HEK293 (cell line): Measurements from ENCODE around the gene PDGFA.

ENCODE experiments used
- CTCF ChIA-PET: fragments of 350-600 bp; formaldehyde crosslinking; extraction: SDS; loops from one replicate; lab custom pipeline; 2021; ENCODE audit warnings: antibody characterized with exemption; lab: Yijun Ruan, JAX
- POLR2A ChIA-PET: fragments of 300-600 bp; formaldehyde crosslinking; extraction: SDS; loops from one replicate; lab custom pipeline; 2020; ENCODE audit warnings: antibody characterized with exemption, inconsistent platforms; lab: Yijun Ruan, JAX
- H3K27ac ChIP-seq: fragments of 200-500 bp; sonication (Bioruptor generic); 2 replicates; pipeline ENCODE4 v1.5.1; 2014; ENCODE audit warnings: low read depth, low read length, control low read depth, inconsistent platforms; ENCODE audit errors: extremely low read depth
- H3K36me3 ChIP-seq, 2 experiments: fragments of 200-500 bp in 1 of 2; sonication (Bioruptor generic) in 1 of 2; 1 replicate in 1 of 2; 2 replicates in 1 of 2; pipeline ENCODE4 v1.5.1; 2014 to 2017; ENCODE audit warnings: inconsistent platforms in 2 of 2, low read length in 2 of 2; ENCODE audit not compliant: control insufficient read depth in 2 of 2, insufficient read depth in 1 of 2
- H3K4me1 ChIP-seq: fragments of 200-500 bp; sonication (Bioruptor generic); 2 replicates; pipeline ENCODE4 v1.5.1; 2014; ENCODE audit warnings: mild to moderate bottlenecking, low read length, inconsistent platforms; ENCODE audit not compliant: control insufficient read depth, insufficient read depth
- H3K4me3 ChIP-seq: 2 replicates; pipeline ENCODE4 v1.5.1; 2011; ENCODE audit warnings: low read depth, mild to moderate bottlenecking, control low read depth, low read length, moderate library complexity
- H3K9me3 ChIP-seq: fragments of 200-500 bp; sonication (Bioruptor generic); 2 replicates; pipeline ENCODE4 v1.5.1; 2014; ENCODE audit warnings: low read depth, low read length, inconsistent platforms; ENCODE audit not compliant: control insufficient read depth, insufficient read depth
- ATF2 ChIP-seq: fragments of 450-650 bp; formaldehyde crosslinking; IDR thresholded peaks from 2 replicates; pipeline ENCODE4 v1.5.1; 2016; ENCODE audit warnings: missing biosample characterization, missing genetic modification characterization, low read depth
- BCL11B ChIP-seq: fragments of 450-650 bp; formaldehyde crosslinking; IDR thresholded peaks from 2 replicates; pipeline ENCODE4 v1.5.1; 2016; ENCODE audit warnings: low read depth, missing biosample characterization, missing genetic modification characterization
- GLI4 ChIP-seq: fragments of 450-650 bp; formaldehyde crosslinking; IDR thresholded peaks from 2 replicates; pipeline ENCODE4 v1.5.1; 2016; ENCODE audit warnings: missing biosample characterization, missing genetic modification characterization
- HOXC10 ChIP-seq: sonication (generic); formaldehyde crosslinking; IDR thresholded peaks from 2 replicates; pipeline ENCODE4 v1.8.1; 2023; ENCODE audit warnings: mild to moderate bottlenecking, missing genetic modification reagents
- KLF16 ChIP-seq: fragments of 450-650 bp; formaldehyde crosslinking; IDR thresholded peaks from 2 replicates; pipeline ENCODE4 v1.5.1; 2017; ENCODE audit warnings: missing biosample characterization, missing genetic modification characterization
- REST ChIP-seq: fragments of 450-650 bp; formaldehyde crosslinking; IDR thresholded peaks from 2 replicates; pipeline ENCODE4 v1.5.1; 2016; ENCODE audit warnings: missing biosample characterization, missing genetic modification characterization
- TCF7L2 ChIP-seq: IDR thresholded peaks from 2 replicates; pipeline ENCODE4 v1.6.1; 2011; ENCODE audit warnings: low read depth, mild to moderate bottlenecking, inconsistent platforms, low read length, moderate library complexity, borderline replicate concordance
- TRIM28 ChIP-seq: IDR thresholded peaks from 2 replicates; pipeline ENCODE4 v1.6.1; 2011; ENCODE audit warnings: low read length, control low read depth, borderline replicate concordance
- YY2 ChIP-seq: fragments of 450-650 bp; formaldehyde crosslinking; IDR thresholded peaks from 2 replicates; pipeline ENCODE4 v1.5.1; 2016; ENCODE audit warnings: missing biosample characterization, missing genetic modification characterization
- ZBTB44 ChIP-seq: fragments of 450-650 bp; IDR thresholded peaks from 2 replicates; pipeline ENCODE4 v1.5.1; 2018; ENCODE audit warnings: missing biosample characterization, mild to moderate bottlenecking, missing genetic modification characterization
- ZNF16 ChIP-seq: fragments of 450-650 bp; formaldehyde crosslinking; IDR thresholded peaks from 2 replicates; pipeline ENCODE4 v1.5.1; 2016; ENCODE audit warnings: low read depth, missing biosample characterization, missing genetic modification characterization
- ZNF19 ChIP-seq: fragments of 450-650 bp; formaldehyde crosslinking; IDR thresholded peaks from 2 replicates; pipeline ENCODE4; 2016; ENCODE audit warnings: missing biosample characterization, missing genetic modification characterization, low read depth
- ZNF280D ChIP-seq: fragments of 450-650 bp; formaldehyde crosslinking; IDR thresholded peaks from 2 replicates; pipeline ENCODE4 v1.5.1; 2016; ENCODE audit warnings: missing biosample characterization, missing genetic modification characterization
- ZNF350 ChIP-seq: fragments of 450-650 bp; formaldehyde crosslinking; IDR thresholded peaks from 2 replicates; pipeline ENCODE4 v1.5.0; 2017; ENCODE audit warnings: missing biosample characterization, mild to moderate bottlenecking, missing genetic modification characterization
- ZNF404 ChIP-seq: fragments of 450-650 bp; formaldehyde crosslinking; IDR thresholded peaks from 2 replicates; pipeline ENCODE4 v1.5.1; 2017; ENCODE audit warnings: missing biosample characterization, missing genetic modification characterization
- ZNF521 ChIP-seq: fragments of 450-650 bp; formaldehyde crosslinking; IDR thresholded peaks from 2 replicates; pipeline ENCODE4 v1.5.1; 2017; ENCODE audit warnings: missing biosample characterization, mild to moderate bottlenecking, missing genetic modification characterization
- ZNF585B ChIP-seq: fragments of 450-650 bp; formaldehyde crosslinking; IDR thresholded peaks from 2 replicates; pipeline ENCODE4 v1.5.1; 2016; ENCODE audit warnings: missing biosample characterization, missing genetic modification characterization
- ZNF677 ChIP-seq: fragments of 450-650 bp; IDR thresholded peaks from 2 replicates; pipeline ENCODE4 v1.5.0; 2018; ENCODE audit warnings: missing biosample characterization, mild to moderate bottlenecking, missing genetic modification characterization, moderate library complexity
- ZNF704 ChIP-seq: fragments of 450-650 bp; formaldehyde crosslinking; IDR thresholded peaks from 2 replicates; pipeline ENCODE4 v1.5.1; 2016; ENCODE audit warnings: missing biosample characterization, missing genetic modification characterization
- ZNF830 ChIP-seq: fragments of 450-650 bp; IDR thresholded peaks from 2 replicates; pipeline ENCODE4 v1.5.0; 2018; ENCODE audit warnings: missing biosample characterization, missing genetic modification characterization, low read depth, mild to moderate bottlenecking, moderate library complexity

PDGFA gene

GRCh38 chr7:542131-542712 lies 22.6 kb upstream of the PDGFA start (continued):
- TF ChIP-seq REST, result no peak
- TF ChIP-seq ZNF16 (tag by site-specific recombination), result no peak
- no peak for TF ChIP-seq ZNF521 (tag by site-specific recombination)
- no peak for TF ChIP-seq YY2
- no peak for TF ChIP-seq ZBTB44 (tag by site-specific recombination)
- TF ChIP-seq ZNF350 (tag by site-specific recombination), result no peak
- no peak for TF ChIP-seq ZNF404
- TF ChIP-seq, all 188 proteins: peak for 0

GRCh38 chr7:541661-542060 lies 22.0 kb upstream of the PDGFA start:
- CTCF ChIA-PET, result interaction anchor here (1.6 kb wide), 1 partner anchor 9 kb away, joined by 5 read pairs; no protein-coding TSS in a partner anchor
- H3K36me3 ChIP-seq, result no peaks in the 10 kb centered on the region
- H3K4me1 ChIP-seq, result no peaks in the 10 kb centered on the region
- POLR2A ChIA-PET, result no interaction called here
- TF ChIP-seq TRIM28 (no peak), KLF16 (tag by site-specific recombination) (no peak), ZNF677 (tag by site-specific recombination) (no peak), HOXC10 (no peak), ZNF19 (tag by site-specific recombination) (no peak), BCL11B (tag by site-specific recombination) (no peak), ZNF585B (tag by site-specific recombination) (no peak), ATF2 (tag by site-specific recombination) (no peak), ZNF704 (tag by site-specific recombination) (no peak), TCF7L2 (no peak), ZNF280D (tag by site-specific recombination) (no peak), GLI4 (tag by site-specific recombination) (no peak), ZNF830 (tag by site-specific recombination) (no peak)
- H3K27ac ChIP-seq, result no peak overlapping the region
- H3K4me3 ChIP-seq, result no peak overlapping the region
- H3K9me3 ChIP-seq, result no peaks in the 10 kb centered on the region
